HepG2 (cell line): ENCODE results near the gene FGD6. TPM values are rescaled to one million over a fixed set of nuclear protein-coding genes. Genes with fewer than 3 reads are reported as not detected.

Experiments
- ATAC-seq: fragments of 200-7000 bp; cut with Tn5 transposase; 3 replicates; pipeline ENCODE4 v1.9.1; 2020; ENCODE audit warnings: mild to moderate bottlenecking, moderate library complexity
- BruUV-seq: library from RNA; stranded (reverse); fragments of 400-500 nt; replicated peaks from 2 replicates; lab custom pipeline; 2021; lab: Mats Ljungman, UMichigan
- CTCF ChIA-PET: fragments of 300-600 bp; formaldehyde crosslinking; extraction: SDS; loops from one replicate; lab custom pipeline; 2021; ENCODE audit warnings: low total read pairs, inconsistent platforms, low intra/inter-chr PET ratio; lab: Yijun Ruan, JAX
- POLR2A ChIA-PET: fragments of 350-600 bp; sonication (Branson Sonifier 250); formaldehyde crosslinking; loops from one replicate; lab custom pipeline; 2020; ENCODE audit warnings: antibody characterized with exemption, inconsistent platforms; lab: Yijun Ruan, JAX
- DNase-seq: peaks from one replicate; pipeline ENCODE4 v3.0.0-alpha.2; 2015; ENCODE audit warnings: low spot score
- FAIRE-seq: peaks from 3 replicates; lab custom pipeline; 2011; peaks lifted over from hg19 to GRCh38; lab: Jason Lieb, UNC
- H2AFZ ChIP-seq: one replicate; pipeline ENCODE4 v1.6.1; 2011; ENCODE audit warnings: low read length, inconsistent platforms
- H3K27ac ChIP-seq: fragments of 300-600 bp; 3 replicates; pipeline ENCODE4 v1.8.0; 2011; ENCODE audit warnings: mixed run types, mild to moderate bottlenecking, mixed read lengths, low read length, inconsistent platforms; ENCODE audit not compliant: insufficient read depth; ENCODE audit errors: extremely low read length
- H3K27me3 ChIP-seq, 2 experiments: fragments of 200-600 bp in 1 of 2; 2 replicates in 1 of 2; 3 replicates in 1 of 2; pipeline versions ENCODE4 v1.6.0 to v1.8.0; 2011; ENCODE audit warnings: low read length in 2 of 2, mild to moderate bottlenecking in 2 of 2, moderate library complexity in 2 of 2, inconsistent platforms in 1 of 2; ENCODE audit not compliant: insufficient read depth in 2 of 2, control insufficient read depth in 1 of 2
- H3K36me3 ChIP-seq, 2 experiments: fragments of 200-600 bp in 1 of 2; replicated peaks in 1 of 2; 2 replicates in 1 of 2; 3 replicates in 1 of 2; pipeline versions ENCODE4 v1.5.1 to v1.8.0; 2011; ENCODE audit warnings: low read length in 2 of 2, inconsistent platforms in 1 of 2; ENCODE audit not compliant: insufficient read depth in 2 of 2, control insufficient read depth in 1 of 2
- H3K4me1 ChIP-seq: 2 replicates; pipeline ENCODE4 v1.5.1; 2012; ENCODE audit warnings: low read length, inconsistent platforms; ENCODE audit not compliant: insufficient read depth
- H3K4me2 ChIP-seq: 2 replicates; pipeline ENCODE4 v1.6.0; 2011; ENCODE audit warnings: low read depth, low read length, inconsistent platforms
- H3K4me3 ChIP-seq, 3 experiments: fragments of 200-600 bp in 1 of 3; sonication (generic), shearing (Covaris generic) in 1 of 3; replicated peaks in 1 of 3; 2 replicates each; pipeline ENCODE4 v1.5.1; 2011 to 2016; ENCODE audit warnings: low read length in 3 of 3, inconsistent platforms in 2 of 3, low read depth in 2 of 3, mild to moderate bottlenecking in 2 of 3, control low read depth in 1 of 3, mixed read lengths in 1 of 3; ENCODE audit not compliant: insufficient read depth in 1 of 3
- H3K79me2 ChIP-seq: one replicate; pipeline ENCODE4 v1.6.1; 2011; ENCODE audit warnings: low read length, inconsistent platforms; ENCODE audit not compliant: insufficient read depth
- H3K9ac ChIP-seq: 2 replicates; pipeline ENCODE4 v1.6.0; 2011; ENCODE audit warnings: mild to moderate bottlenecking, low read depth, low read length, inconsistent platforms; ENCODE audit not compliant: insufficient read depth
- H3K9me3 ChIP-seq: 2 replicates; pipeline ENCODE4 v1.5.1; 2012; ENCODE audit warnings: mild to moderate bottlenecking, low read length
- H4K20me1 ChIP-seq: 2 replicates; pipeline ENCODE4 v1.6.0; 2011; ENCODE audit warnings: inconsistent platforms, mild to moderate bottlenecking, low read length, moderate library complexity; ENCODE audit not compliant: insufficient read depth
- FOXP1 ChIP-seq, 2 experiments: fragments of 450-650 bp in 1 of 2; IDR thresholded peaks; 2 replicates each; pipeline ENCODE4 v1.6.1; 2017 to 2018; ENCODE audit warnings: antibody characterized with exemption in 1 of 2
- GFI1 ChIP-seq: sonication (generic); formaldehyde crosslinking; IDR thresholded peaks from 2 replicates; pipeline ENCODE4 v1.5.0; 2020; ENCODE audit warnings: missing genetic modification reagents, mild to moderate bottlenecking, borderline replicate concordance
- ZNF264 ChIP-seq: sonication (generic); formaldehyde crosslinking; IDR thresholded peaks from 2 replicates; pipeline ENCODE4 v1.4.0; 2020; ENCODE audit warnings: missing genetic modification reagents
- ZNF564 ChIP-seq: sonication (generic); formaldehyde crosslinking; IDR thresholded peaks from 2 replicates; pipeline ENCODE4 v1.8.1; 2023; ENCODE audit warnings: mild to moderate bottlenecking, missing genetic modification reagents
- ZNF746 ChIP-seq: sonication (generic); formaldehyde crosslinking; IDR thresholded peaks from 2 replicates; pipeline ENCODE4 v1.8.0; 2022; ENCODE audit warnings: mild to moderate bottlenecking, missing genetic modification reagents
- WGBS: methylation state at CpG from one replicate; pipeline ENCODE4 v1.1.6; 2017; ENCODE audit warnings: low lambda C conversion rate; 5-methylcytosine and 5-hydroxymethylcytosine counted together
- in situ Hi-C: cut with HindIII; loops from 2 replicates; pipeline ENCODE4 v1.10.0; 2017; ENCODE audit warnings: low pct_unique_long_range_greater_than_20kb; ENCODE audit not compliant: extremely low pct_ligation_motif_present
- intact Hi-C: fragments of 100-400 bp; cut with micrococcal nuclease; formaldehyde crosslinking; loops from one replicate; pipeline ENCODE4 v1.10.0; 2022; ENCODE audit not compliant: unreplicated experiment
- polyA plus RNA-seq, 8 experiments: library from polyadenylated mRNA; depleted of rRNA in 3 of 8; stranded (reverse) in 7 of 8; unstranded in 1 of 8; fragments of >200 nt; fragmentation: Illumina TruSeq in 4 of 8; extraction: Trizol in 4 of 8; gene quantifications; 2 replicates each; pipeline versions ENCODE4 v1.2.1 to v1.2.3, GENCODE V29; 2011 to 2016; ENCODE audit warnings: low read depth in 4 of 8, missing spikeins in 1 of 8, mixed read lengths in 1 of 8; ENCODE audit not compliant: insufficient read depth in 1 of 8
- total RNA-seq, 5 experiments: library from RNA; depleted of rRNA; stranded (reverse); fragments of >200 nt; fragmentation: Illumina TruSeq; extraction: Trizol; gene quantifications; 2 replicates each; pipeline ENCODE4 v1.2.3, GENCODE V29; 2016; ENCODE audit warnings: low read depth in 1 of 5
- TF ChIP-seq, protein P1 (sequence below): IDR thresholded peaks from 2 replicates; pipeline ENCODE4 v1.6.1; 2016; ENCODE audit warnings: mild to moderate bottlenecking

FGD6 gene
- total and polyA plus RNA-seq, 2 of the 13 experiments (the other 11 are each of a cell fraction or from before 2014, with no cell fraction given), result 2.2 to 4.3 TPM

GRCh38 chr12:95244350-95244749, 27.1 kb upstream of the FGD6 start (continued):
- no peak for TF ChIP-seq FOXP1 (IDR thresholded peaks at IDR 0.05)
- no peak for TF ChIP-seq FOXP1 (CRISPR knock-in tag; IDR thresholded peaks at IDR 0.05)
- no peak for TF ChIP-seq GFI1
- TF ChIP-seq ZNF746 (CRISPR knock-in tag), result no peak
- no peak for TF ChIP-seq ZNF264

DNA sequence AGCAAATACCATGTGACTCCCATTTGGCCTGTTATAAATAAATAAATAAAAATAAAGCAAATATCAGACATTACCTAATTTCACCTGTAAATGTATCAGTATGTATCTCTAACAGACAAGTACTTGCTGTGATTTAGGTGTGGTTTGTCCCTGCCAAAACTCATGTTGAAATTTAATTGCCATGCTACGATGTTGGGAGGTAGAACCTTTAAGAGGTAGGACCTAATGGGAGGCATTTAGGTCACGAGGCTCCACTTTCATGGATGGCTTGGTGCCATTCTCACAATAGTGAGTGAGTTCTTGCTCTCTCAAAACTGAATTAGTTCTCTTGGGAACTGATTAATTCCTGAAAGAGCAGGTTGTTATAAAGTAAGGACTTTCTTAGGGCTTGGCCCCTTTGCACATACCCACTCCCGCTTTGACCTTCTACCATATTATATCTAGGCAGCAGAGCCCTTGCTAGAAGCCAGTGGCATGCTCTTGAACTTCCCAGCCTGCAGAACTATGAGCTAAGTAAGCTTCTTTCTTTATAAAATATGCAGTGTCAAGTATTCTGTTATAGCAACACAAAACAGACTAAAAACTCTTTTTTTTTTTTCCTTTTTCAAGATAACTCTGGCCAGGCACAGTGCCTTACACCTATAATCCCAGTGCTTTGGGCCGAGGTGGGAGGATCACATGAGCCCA, 26.4 kb upstream of the FGD6 start:
- Histone ChIP-seq H4K20me1 (0 out of 2 replicates have a peak, but pooled peaks cover 5% of the 10 kb centered on the region), H3K4me3 (no peak overlapping the region), H2AFZ (no peak overlapping the region), H3K9me3 (no peaks in the 10 kb centered on the region), H3K4me1 (peaks cover 16% of the 10 kb centered on the region), H3K4me2 (no peak overlapping the region), H3K27ac (no peak overlapping the region), H3K9ac (no peak overlapping the region), H3K27me3 (no peaks in the 10 kb centered on the region; a peak in 1 of 5 replicates), H3K79me2 (peaks cover 41% of the 10 kb centered on the region), H3K36me3 (peaks cover 4% of the 10 kb centered on the region in 2 experiments; a peak in 2 of 5 replicates)
- intact Hi-C loops (no loop called here), in situ Hi-C loops (no loop called here)
- POLR2A ChIA-PET, result no interaction called here
- no peak for ATAC-seq
- BruUV-seq, result no TSS peak
- no peak for DNase-seq
- TF ChIP-seq, protein P1, sequence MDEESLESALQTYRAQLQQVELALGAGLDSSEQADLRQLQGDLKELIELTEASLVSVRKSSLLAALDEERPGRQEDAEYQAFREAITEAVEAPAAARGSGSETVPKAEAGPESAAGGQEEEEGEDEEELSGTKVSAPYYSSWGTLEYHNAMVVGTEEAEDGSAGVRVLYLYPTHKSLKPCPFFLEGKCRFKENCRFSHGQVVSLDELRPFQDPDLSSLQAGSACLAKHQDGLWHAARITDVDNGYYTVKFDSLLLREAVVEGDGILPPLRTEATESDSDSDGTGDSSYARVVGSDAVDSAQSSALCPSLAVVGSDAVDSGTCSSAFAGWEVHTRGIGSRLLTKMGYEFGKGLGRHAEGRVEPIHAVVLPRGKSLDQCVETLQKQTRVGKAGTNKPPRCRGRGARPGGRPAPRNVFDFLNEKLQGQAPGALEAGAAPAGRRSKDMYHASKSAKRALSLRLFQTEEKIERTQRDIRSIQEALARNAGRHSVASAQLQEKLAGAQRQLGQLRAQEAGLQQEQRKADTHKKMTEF, result no peak
- TF ChIP-seq ZNF564 (CRISPR knock-in tag), result peak; percentile 91; the same call in 1 of the 2 replicates
- FAIRE-seq, result no peak
- CTCF ChIA-PET, result no interaction called here
- 90% methylated on average over 4 of the region's 4 CpGs for WGBS
